Measurements from ENCODE around the gene EFCAB14. TPM values are rescaled to one million over a fixed set of nuclear protein-coding genes. Genes with fewer than 3 reads are reported as not detected.

Gene EFCAB14
- total RNA-seq, 1 experiment from 2014 or later = 86.8 TPM

DNA sequence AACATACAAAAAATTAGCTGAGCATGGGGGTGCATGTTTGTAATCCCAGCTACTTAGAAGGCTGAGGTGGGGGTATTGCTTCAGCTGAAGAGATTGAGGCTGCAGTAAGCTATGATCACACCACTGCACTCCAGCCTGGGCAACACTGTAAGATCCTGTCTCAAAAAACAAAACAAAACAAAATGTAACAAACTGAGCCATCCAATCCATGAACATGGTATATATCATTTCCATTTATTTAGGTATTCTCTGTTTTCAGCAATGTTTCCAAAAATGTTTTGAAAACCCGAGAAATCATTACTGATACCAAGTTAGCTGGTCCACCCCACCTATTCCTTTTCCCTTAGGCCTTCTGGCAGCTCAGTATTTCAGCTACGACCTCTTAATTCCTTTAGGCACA lies 69.2 kb downstream of the EFCAB14 start:
- no peaks in the 10 kb centered on the region for H3K9me3 ChIP-seq (ENCODE audit: control insufficient read depth, insufficient read depth, low read depth, low read length)
- in situ Hi-C loops (cut with HindIII; ENCODE audit: low pct_unique_long_range_greater_than_20kb, low sequenced_read_pairs) (no loop called here), intact Hi-C loops (cut with micrococcal nuclease; ENCODE audit: unreplicated experiment) (no loop called here)
- H3K27ac ChIP-seq (ENCODE audit: low read length) = no peak overlapping the region
- peaks cover 10% of the 10 kb centered on the region; the same call in 1 of the 2 replicates for H3K4me1 ChIP-seq (ENCODE audit: control insufficient read depth, insufficient read depth, low read length)
- TF ChIP-seq, protein P1, sequence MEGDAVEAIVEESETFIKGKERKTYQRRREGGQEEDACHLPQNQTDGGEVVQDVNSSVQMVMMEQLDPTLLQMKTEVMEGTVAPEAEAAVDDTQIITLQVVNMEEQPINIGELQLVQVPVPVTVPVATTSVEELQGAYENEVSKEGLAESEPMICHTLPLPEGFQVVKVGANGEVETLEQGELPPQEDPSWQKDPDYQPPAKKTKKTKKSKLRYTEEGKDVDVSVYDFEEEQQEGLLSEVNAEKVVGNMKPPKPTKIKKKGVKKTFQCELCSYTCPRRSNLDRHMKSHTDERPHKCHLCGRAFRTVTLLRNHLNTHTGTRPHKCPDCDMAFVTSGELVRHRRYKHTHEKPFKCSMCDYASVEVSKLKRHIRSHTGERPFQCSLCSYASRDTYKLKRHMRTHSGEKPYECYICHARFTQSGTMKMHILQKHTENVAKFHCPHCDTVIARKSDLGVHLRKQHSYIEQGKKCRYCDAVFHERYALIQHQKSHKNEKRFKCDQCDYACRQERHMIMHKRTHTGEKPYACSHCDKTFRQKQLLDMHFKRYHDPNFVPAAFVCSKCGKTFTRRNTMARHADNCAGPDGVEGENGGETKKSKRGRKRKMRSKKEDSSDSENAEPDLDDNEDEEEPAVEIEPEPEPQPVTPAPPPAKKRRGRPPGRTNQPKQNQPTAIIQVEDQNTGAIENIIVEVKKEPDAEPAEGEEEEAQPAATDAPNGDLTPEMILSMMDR (IDR thresholded peaks at IDR 0.05) = no peak
- TF ChIP-seq, protein P2, sequence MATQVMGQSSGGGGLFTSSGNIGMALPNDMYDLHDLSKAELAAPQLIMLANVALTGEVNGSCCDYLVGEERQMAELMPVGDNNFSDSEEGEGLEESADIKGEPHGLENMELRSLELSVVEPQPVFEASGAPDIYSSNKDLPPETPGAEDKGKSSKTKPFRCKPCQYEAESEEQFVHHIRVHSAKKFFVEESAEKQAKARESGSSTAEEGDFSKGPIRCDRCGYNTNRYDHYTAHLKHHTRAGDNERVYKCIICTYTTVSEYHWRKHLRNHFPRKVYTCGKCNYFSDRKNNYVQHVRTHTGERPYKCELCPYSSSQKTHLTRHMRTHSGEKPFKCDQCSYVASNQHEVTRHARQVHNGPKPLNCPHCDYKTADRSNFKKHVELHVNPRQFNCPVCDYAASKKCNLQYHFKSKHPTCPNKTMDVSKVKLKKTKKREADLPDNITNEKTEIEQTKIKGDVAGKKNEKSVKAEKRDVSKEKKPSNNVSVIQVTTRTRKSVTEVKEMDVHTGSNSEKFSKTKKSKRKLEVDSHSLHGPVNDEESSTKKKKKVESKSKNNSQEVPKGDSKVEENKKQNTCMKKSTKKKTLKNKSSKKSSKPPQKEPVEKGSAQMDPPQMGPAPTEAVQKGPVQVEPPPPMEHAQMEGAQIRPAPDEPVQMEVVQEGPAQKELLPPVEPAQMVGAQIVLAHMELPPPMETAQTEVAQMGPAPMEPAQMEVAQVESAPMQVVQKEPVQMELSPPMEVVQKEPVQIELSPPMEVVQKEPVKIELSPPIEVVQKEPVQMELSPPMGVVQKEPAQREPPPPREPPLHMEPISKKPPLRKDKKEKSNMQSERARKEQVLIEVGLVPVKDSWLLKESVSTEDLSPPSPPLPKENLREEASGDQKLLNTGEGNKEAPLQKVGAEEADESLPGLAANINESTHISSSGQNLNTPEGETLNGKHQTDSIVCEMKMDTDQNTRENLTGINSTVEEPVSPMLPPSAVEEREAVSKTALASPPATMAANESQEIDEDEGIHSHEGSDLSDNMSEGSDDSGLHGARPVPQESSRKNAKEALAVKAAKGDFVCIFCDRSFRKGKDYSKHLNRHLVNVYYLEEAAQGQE (IDR thresholded peaks at IDR 0.05; ENCODE audit: insufficient read depth in 1 of 2, low read depth in 2 of 2, low read length in 1 of 2) = no peak
- TF ChIP-seq POLR2AphosphoS5 (IDR thresholded peaks at IDR 0.05; ENCODE audit: low read depth, low read length) (no peak), SIN3A (IDR thresholded peaks at IDR 0.05; ENCODE audit: borderline replicate concordance, insufficient read depth, low read depth, low read length) (no peak), TCF7L2 (IDR thresholded peaks at IDR 0.05; ENCODE audit: low read depth, low read length) (no peak)
- no peak for ATAC-seq
- CTCF ChIA-PET = no interaction called here
- no peak for DNase-seq (ENCODE audit: low read depth, low spot score)
- H3K4me3 ChIP-seq (ENCODE audit: low read depth in 2 of 2, low read length in 2 of 2) = no peak overlapping the region
- BruUV-seq (replicated peaks) = no TSS peak
- POLR2A ChIA-PET = interaction anchor here (0.6 kb wide), 1 partner anchor 181 kb away, joined by 7 read pairs; no protein-coding TSS in a partner anchor
- no peaks in the 10 kb centered on the region for H3K27me3 ChIP-seq (ENCODE audit: control insufficient read depth, insufficient read depth, low read length)
- H3K36me3 ChIP-seq (ENCODE audit: control insufficient read depth, insufficient read depth, low read length) = no peaks in the 10 kb centered on the region; the same call in 1 of the 2 replicates

DNA sequence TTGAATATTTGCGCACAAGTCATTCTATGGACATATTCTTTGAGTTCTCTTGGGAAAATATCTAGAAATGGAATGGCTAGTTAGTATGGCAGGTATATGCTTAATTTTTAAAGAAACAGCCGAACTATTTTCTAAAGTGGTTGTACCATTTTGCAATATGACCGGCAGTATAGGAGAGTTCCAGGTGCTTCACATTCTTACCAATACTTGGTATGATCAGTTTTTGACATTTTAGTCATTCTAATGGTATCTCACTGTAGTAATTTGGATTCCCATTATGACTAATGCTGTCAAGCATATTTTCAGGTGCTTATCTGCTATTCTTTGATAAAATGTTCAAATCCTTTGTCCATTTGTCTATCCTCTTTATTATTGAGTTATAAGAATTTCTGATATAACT lies 71.3 kb downstream of the EFCAB14 start:
- Histone ChIP-seq H3K4me1 (ENCODE audit: control insufficient read depth, insufficient read depth, low read length) (peaks cover 21% of the 10 kb centered on the region), H3K9me3 (ENCODE audit: control insufficient read depth, insufficient read depth, low read depth, low read length) (no peaks in the 10 kb centered on the region), H3K27ac (ENCODE audit: low read length) (no peak overlapping the region; the same call in 1 of the 2 replicates), H3K4me3 (ENCODE audit: low read depth in 2 of 2, low read length in 2 of 2) (no peak overlapping the region), H3K36me3 (ENCODE audit: control insufficient read depth, insufficient read depth, low read length) (no peaks in the 10 kb centered on the region), H3K27me3 (ENCODE audit: control insufficient read depth, insufficient read depth, low read length) (no peaks in the 10 kb centered on the region)
- no TSS peak for BruUV-seq (replicated peaks)
- CTCF ChIA-PET = no interaction called here
- TF ChIP-seq, protein P1 (IDR thresholded peaks at IDR 0.05) = no peak
- TF ChIP-seq POLR2AphosphoS5 (IDR thresholded peaks at IDR 0.05; ENCODE audit: low read depth, low read length) (no peak), TCF7L2 (IDR thresholded peaks at IDR 0.05; ENCODE audit: low read depth, low read length) (no peak), SIN3A (IDR thresholded peaks at IDR 0.05; ENCODE audit: borderline replicate concordance, insufficient read depth, low read depth, low read length) (no peak)
- TF ChIP-seq, protein P2 (IDR thresholded peaks at IDR 0.05; ENCODE audit: insufficient read depth in 1 of 2, low read depth in 2 of 2, low read length in 1 of 2) = no peak
- no peak for DNase-seq (ENCODE audit: low read depth, low spot score)
- POLR2A ChIA-PET = interaction anchor here (0.6 kb wide), 1 partner anchor 15 kb away, joined by 4 read pairs; no protein-coding TSS in a partner anchor
- ATAC-seq = no peak
- intact Hi-C loops (cut with micrococcal nuclease; ENCODE audit: unreplicated experiment) (no loop called here), in situ Hi-C loops (cut with HindIII; ENCODE audit: low pct_unique_long_range_greater_than_20kb, low sequenced_read_pairs) (no loop called here)

Measured in Panc1 (cell line).